BLaER1 treated with 17β-estradiol and CSF1 and Interleukin-3, amounts not matched to agents 10 nM and 100 nM (cell line): ENCODE measurements around the gene MCC.

Experiments
- H3K27ac ChIP-seq, 11 experiments: shearing (Covaris generic); formaldehyde crosslinking; 2 replicates each; pipeline ENCODE4 v1.8.1; 2022
- H3K27me3 ChIP-seq, 11 experiments: shearing (Covaris generic); formaldehyde crosslinking; 2 replicates each; pipeline ENCODE4 v1.8.1; 2022
- H3K36me3 ChIP-seq, 11 experiments: shearing (Covaris generic); formaldehyde crosslinking; 2 replicates each; pipeline ENCODE4 v1.8.1; 2022
- H3K4me1 ChIP-seq, 10 experiments: shearing (Covaris generic); formaldehyde crosslinking; 2 replicates each; pipeline ENCODE4 v1.8.1; 2022
- H3K4me2 ChIP-seq, 11 experiments: shearing (Covaris generic); formaldehyde crosslinking; 2 replicates each; pipeline ENCODE4 v1.8.1; 2022
- H3K4me3 ChIP-seq, 10 experiments: shearing (Covaris generic); formaldehyde crosslinking; 2 replicates each; pipeline ENCODE4 v1.8.1; 2022
- H3K9ac ChIP-seq, 11 experiments: shearing (Covaris generic); formaldehyde crosslinking; 2 replicates each; pipeline ENCODE4 v1.8.1; 2022
- H3K9me3 ChIP-seq, 11 experiments: shearing (Covaris generic); formaldehyde crosslinking; replicated peaks in 1 of 11; 2 replicates each; pipeline ENCODE4 v1.8.1; 2022
- H4K20me1 ChIP-seq, 11 experiments: shearing (Covaris generic); formaldehyde crosslinking; 2 replicates each; pipeline ENCODE4 v1.8.1; 2022
- Cebpa-rat ChIP-seq, 11 experiments: shearing (Covaris generic); IDR thresholded peaks; 2 replicates each; pipeline ENCODE4 v1.8.1; 2022

The MCC gene

GRCh38 chr5:113091622-113092021, 396.6 kb downstream of the MCC start:
- Histone ChIP-seq H3K27ac (no peak overlapping the region), H3K27me3 (no peaks in the 10 kb centered on the region), H3K9ac (no peak overlapping the region), H3K36me3 (no peaks in the 10 kb centered on the region), H3K9me3 (no peaks in the 10 kb centered on the region), H3K4me1 (peaks cover 0 to 41% (median 0%) of the 10 kb centered on the region in 10 experiments; a peak in 3 of 20 replicates), H3K4me3 (no peak overlapping the region), H4K20me1 (no peaks in the 10 kb centered on the region), H3K4me2 (peak overlapping the region in 1 of 11 experiments; percentile 24; a peak in 1 of 22 replicates)
- TF ChIP-seq Cebpa-rat (IDR thresholded peaks at IDR 0.05): no peak

- H3K4me1 ChIP-seq: peaks cover 0 to 46% (median 0%) of the 10 kb centered on the region in 10 experiments; a peak in 3 of 20 replicates
- no peaks in the 10 kb centered on the region for H3K36me3 ChIP-seq
- no peaks in the 10 kb centered on the region for H3K27me3 ChIP-seq
- H3K4me3 ChIP-seq: no peak overlapping the region
- no peak overlapping the region for H3K27ac ChIP-seq
- no peak overlapping the region for H3K9ac ChIP-seq
- H3K9me3 ChIP-seq: no peaks in the 10 kb centered on the region
- H3K4me2 ChIP-seq: no peak overlapping the region; a peak in 1 of 22 replicates
- no peaks in the 10 kb centered on the region for H4K20me1 ChIP-seq
- no peak for TF ChIP-seq Cebpa-rat (IDR thresholded peaks at IDR 0.05)
These were observed 397.7 kb downstream of the MCC start for GRCh38 chr5:113090336-113091106.

- peaks cover 0 to 46% (median 0%) of the 10 kb centered on the region in 10 experiments; a peak in 3 of 20 replicates for H3K4me1 ChIP-seq
- H3K4me2 ChIP-seq: no peak overlapping the region
These were observed 398.5 kb downstream of the MCC start for GRCh38 chr5:113089653-113090335.

GRCh38 chr5:113087976-113088514, 400.2 kb downstream of the MCC start:
- Histone ChIP-seq H3K27me3 (no peaks in the 10 kb centered on the region), H3K4me3 (no peak overlapping the region), H4K20me1 (no peaks in the 10 kb centered on the region), H3K9ac (no peak overlapping the region), H3K9me3 (no peaks in the 10 kb centered on the region), H3K36me3 (no peaks in the 10 kb centered on the region), H3K4me1 (peaks cover 0 to 38% (median 0%) of the 10 kb centered on the region in 10 experiments; a peak in 3 of 20 replicates), H3K4me2 (no peak overlapping the region), H3K27ac (no peak overlapping the region)
- TF ChIP-seq Cebpa-rat (IDR thresholded peaks at IDR 0.05): no peak

More at GRCh38 chr5:113089653-113090335, 398.5 kb downstream of the MCC start:
- no peak overlapping the region for H3K4me3 ChIP-seq
- H3K27ac ChIP-seq: no peak overlapping the region
- no peak for TF ChIP-seq Cebpa-rat (IDR thresholded peaks at IDR 0.05)
- no peak overlapping the region for H3K9ac ChIP-seq
- H4K20me1 ChIP-seq: no peaks in the 10 kb centered on the region
- no peaks in the 10 kb centered on the region for H3K27me3 ChIP-seq
- H3K36me3 ChIP-seq: no peaks in the 10 kb centered on the region
- H3K9me3 ChIP-seq: no peaks in the 10 kb centered on the region

GRCh38 chr5:113085880-113086409, 402.3 kb downstream of the MCC start:
- no peak for TF ChIP-seq Cebpa-rat (IDR thresholded peaks at IDR 0.05)
- Histone ChIP-seq H3K4me2 (peak overlapping the region in 1 of 11 experiments; percentile 25; a peak in 1 of 22 replicates), H4K20me1 (no peaks in the 10 kb centered on the region), H3K9ac (no peak overlapping the region), H3K4me3 (no peak overlapping the region), H3K27ac (no peak overlapping the region), H3K9me3 (no peaks in the 10 kb centered on the region), H3K4me1 (peaks cover 0 to 17% (median 0%) of the 10 kb centered on the region in 10 experiments; a peak in 1 of 20 replicates), H3K27me3 (no peaks in the 10 kb centered on the region), H3K36me3 (no peaks in the 10 kb centered on the region)

- no peak for TF ChIP-seq Cebpa-rat (IDR thresholded peaks at IDR 0.05)
- no peaks in the 10 kb centered on the region for H3K36me3 ChIP-seq
- H3K9ac ChIP-seq: no peak overlapping the region
- no peak overlapping the region for H3K4me3 ChIP-seq
- peaks cover 0 to 9% (median 0%) of the 10 kb centered on the region in 10 experiments; a peak in 1 of 20 replicates for H3K4me1 ChIP-seq
- no peaks in the 10 kb centered on the region for H4K20me1 ChIP-seq
- no peak overlapping the region for H3K4me2 ChIP-seq
- H3K27ac ChIP-seq: no peak overlapping the region
- no peaks in the 10 kb centered on the region for H3K9me3 ChIP-seq
- no peaks in the 10 kb centered on the region for H3K27me3 ChIP-seq
These were observed 403.2 kb downstream of the MCC start for GRCh38 chr5:113085084-113085414.

GRCh38 chr5:113084402-113085083, 403.7 kb downstream of the MCC start:
- no peaks in the 10 kb centered on the region for H3K27me3 ChIP-seq
- no peak overlapping the region for H3K27ac ChIP-seq
- no peak overlapping the region for H3K4me3 ChIP-seq
- no peak for TF ChIP-seq Cebpa-rat (IDR thresholded peaks at IDR 0.05)
- no peaks in the 10 kb centered on the region for H3K36me3 ChIP-seq
- no peaks in the 10 kb centered on the region for H3K9me3 ChIP-seq
- no peak overlapping the region for H3K9ac ChIP-seq
- no peaks in the 10 kb centered on the region for H4K20me1 ChIP-seq
- no peak overlapping the region for H3K4me2 ChIP-seq
- H3K4me1 ChIP-seq: peaks cover 0 to 9% (median 0%) of the 10 kb centered on the region in 10 experiments; a peak in 1 of 20 replicates

GRCh38 chr5:113083481-113083880, 404.8 kb downstream of the MCC start:
- Histone ChIP-seq H4K20me1 (no peaks in the 10 kb centered on the region), H3K4me1 (peaks cover 0 to 9% (median 0%) of the 10 kb centered on the region in 10 experiments; a peak in 1 of 20 replicates), H3K4me2 (no peak overlapping the region), H3K4me3 (no peak overlapping the region), H3K9me3 (no peaks in the 10 kb centered on the region), H3K36me3 (no peaks in the 10 kb centered on the region), H3K9ac (no peak overlapping the region), H3K27ac (no peak overlapping the region), H3K27me3 (no peaks in the 10 kb centered on the region)
- TF ChIP-seq Cebpa-rat (IDR thresholded peaks at IDR 0.05): no peak

- no peaks in the 10 kb centered on the region for H3K36me3 ChIP-seq
- H3K9me3 ChIP-seq: peaks cover 0 to under 1% (median 0%) of the 10 kb centered on the region in 11 experiments; a peak in 1 of 22 replicates
- H3K4me2 ChIP-seq: no peak overlapping the region
- no peak overlapping the region for H3K27ac ChIP-seq
- no peak for TF ChIP-seq Cebpa-rat (IDR thresholded peaks at IDR 0.05)
- H3K27me3 ChIP-seq: no peaks in the 10 kb centered on the region
- H4K20me1 ChIP-seq: no peaks in the 10 kb centered on the region
- H3K9ac ChIP-seq: no peak overlapping the region
- peaks cover 0 to 9% (median 0%) of the 10 kb centered on the region in 10 experiments; a peak in 1 of 20 replicates for H3K4me1 ChIP-seq
- no peak overlapping the region for H3K4me3 ChIP-seq
These were observed 405.7 kb downstream of the MCC start for GRCh38 chr5:113082547-113082905.
